K562 treated with DMSO at 1 percent for 24 hours (cell line): Measurements from ENCODE around the gene CCR8. TPM values are rescaled to one million over a fixed set of nuclear protein-coding genes. Genes with fewer than 3 reads are reported as not detected.

Experiments used
- total RNA-seq: library from RNA; unstranded; fragments of 300-600 nt; gene quantifications from 2 replicates; pipeline ENCODE4 v1.2.3, GENCODE V29; 2022; ENCODE audit warnings: low read depth; ENCODE audit not compliant: insufficient read depth

The CCR8 gene
- not detected in 2 replicates for total RNA-seq

GRCh38 chr3:39329493-39329892 is at the start of gene CCR8:
Gene CCR8, plus strand, starts transcription at chr3:39329709. Its CDS starts 2,623 bp downstream, at chr3:39332332.

GRCh38 chr3:39279745-39280517 is 49.6 kb upstream of the CCR8 start, which contains the start of gene CX3CR1:
Gene CX3CR1, minus strand, starts transcription at chr3:39280036. Its CDS starts 13,527 bp downstream, at chr3:39266509.

Other genes with a start within 250 kb of the CCR8 start
- gene GORASP1, start 222.1 kb upstream of the CCR8 start, total RNA-seq, result 56.3 and 68.4 TPM in 2 replicates
- gene TTC21A, start 222.0 kb upstream of the CCR8 start, total RNA-seq, result 1.4 and 2.2 TPM in 2 replicates
- 42.5 and 42.8 TPM in 2 replicates for gene CSRNP1, start 176.1 kb upstream of the CCR8 start, total RNA-seq
- gene XIRP1, start 137.1 kb upstream of the CCR8 start, total RNA-seq, result not detected in 2 replicates
- not detected in 2 replicates for gene CX3CR1, start 49.7 kb upstream of the CCR8 start, total RNA-seq
- gene SLC25A38, start 53.7 kb downstream of the CCR8 start, total RNA-seq, result 38.6 and 40.7 TPM in 2 replicates
- gene RPSA, start 77.0 kb downstream of the CCR8 start, total RNA-seq, result 3,075 and 3,128 TPM in 2 replicates
- gene MOBP, start 138.0 kb downstream of the CCR8 start, total RNA-seq, result not detected in 2 replicates